HS-27A (cell line): ENCODE measurements around the gene STARD5.
A peak's percentile ranks its signal among the peaks of the same experiment; 100 is the strongest.
"Not testable (repeated sequence)": the region's sequence is repeated elsewhere in the genome, so short reads cannot be mapped to it uniquely, and the experiment has no call there.

Experiments used
- DNase-seq: peaks from one replicate; pipeline ENCODE4 v3.0.0-alpha.2; 2012; ENCODE audit warnings: low read depth, missing footprints

Gene STARD5, protein sequence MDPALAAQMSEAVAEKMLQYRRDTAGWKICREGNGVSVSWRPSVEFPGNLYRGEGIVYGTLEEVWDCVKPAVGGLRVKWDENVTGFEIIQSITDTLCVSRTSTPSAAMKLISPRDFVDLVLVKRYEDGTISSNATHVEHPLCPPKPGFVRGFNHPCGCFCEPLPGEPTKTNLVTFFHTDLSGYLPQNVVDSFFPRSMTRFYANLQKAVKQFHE

DNA sequence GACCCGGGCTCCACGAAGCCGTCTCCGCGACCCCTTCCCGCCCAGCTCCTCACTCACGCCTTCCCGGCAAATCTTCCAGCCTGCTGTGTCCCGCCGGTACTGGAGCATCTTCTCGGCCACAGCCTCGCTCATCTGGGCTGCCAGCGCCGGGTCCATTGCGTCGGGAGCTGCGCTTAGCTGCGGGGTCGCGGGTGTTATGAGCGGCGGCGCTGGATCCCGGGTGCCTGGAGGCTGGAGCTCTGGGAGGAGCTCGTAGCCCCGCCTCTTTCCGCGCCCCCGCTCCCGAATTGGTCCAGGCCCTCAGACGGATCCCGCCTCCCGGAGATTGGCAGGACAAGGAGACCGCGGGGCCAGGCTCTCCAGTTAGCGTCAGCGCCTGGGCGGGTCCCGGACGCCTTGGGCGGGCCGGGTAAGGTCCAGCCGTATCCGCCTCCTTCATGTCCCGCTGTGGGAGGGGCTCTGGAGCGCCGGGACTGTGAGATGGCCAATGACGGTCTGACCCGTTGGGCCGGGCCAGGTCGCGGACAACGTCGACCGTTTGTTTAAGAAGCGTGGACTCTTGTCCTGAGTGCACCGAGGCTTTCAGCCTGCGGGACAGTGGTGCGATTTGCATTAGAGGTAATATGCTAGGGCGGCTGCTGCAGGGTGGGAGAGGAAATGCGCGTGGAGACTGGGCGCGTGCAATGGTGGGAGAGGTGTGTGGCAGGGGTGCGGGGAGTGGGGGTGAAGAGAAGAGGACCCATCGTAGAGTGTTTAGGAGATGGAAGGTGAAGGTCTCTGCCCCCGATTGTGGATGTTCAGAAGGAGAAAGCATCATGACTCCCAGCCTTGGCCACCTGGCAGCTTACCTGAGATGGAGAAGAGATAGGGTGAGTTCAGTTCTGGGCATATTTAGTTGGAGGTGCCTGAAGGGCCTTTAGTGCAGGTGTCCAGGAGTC lies at the start of gene STARD5:
STARD5 (minus strand) TSS at position 198 of the 938 bp plus-strand sequence; CDS start at position 156, 42 bp downstream.
- peak; percentile 98 for DNase-seq

DNA sequence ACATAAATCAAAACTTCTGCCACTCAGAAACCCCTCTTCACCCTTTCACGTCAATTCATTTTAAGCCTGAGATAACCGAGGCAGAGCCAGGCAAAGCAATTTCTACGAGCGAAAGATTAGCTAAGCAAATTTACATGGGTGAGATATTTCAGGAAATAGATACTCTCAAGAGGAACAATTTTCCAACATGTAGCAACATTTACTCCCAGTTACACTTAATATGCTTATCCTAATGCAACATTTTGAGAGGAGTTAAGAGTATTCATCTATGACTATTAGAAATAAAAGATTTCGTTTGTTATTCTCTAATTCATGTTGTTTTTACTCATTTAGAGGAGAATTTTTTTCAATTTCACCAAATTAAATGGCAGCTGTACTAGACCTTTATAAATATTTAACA lies 49.2 kb upstream of the STARD5 start:
- DNase-seq, result no peak

DNA sequence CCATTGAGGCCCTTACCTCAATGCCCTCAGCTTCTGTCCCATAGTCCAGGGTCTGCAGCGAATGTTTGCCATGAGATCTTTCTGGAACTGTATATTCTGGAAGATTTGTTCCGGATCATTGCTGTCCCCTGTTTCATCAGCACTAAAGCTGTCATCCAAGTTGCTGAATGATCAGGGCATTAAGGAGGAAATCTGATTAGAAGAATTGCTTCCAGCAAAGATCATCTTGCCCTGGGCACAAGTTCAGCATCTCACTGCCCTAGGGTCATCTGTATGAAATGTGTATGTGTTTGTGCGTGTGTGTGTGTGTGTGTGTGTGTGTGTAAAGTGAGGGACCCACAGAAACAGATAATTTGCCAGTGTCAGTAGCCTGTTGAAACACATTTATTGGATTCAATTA lies 48.6 kb upstream of the STARD5 start:
- DNase-seq, result no peak

DNA sequence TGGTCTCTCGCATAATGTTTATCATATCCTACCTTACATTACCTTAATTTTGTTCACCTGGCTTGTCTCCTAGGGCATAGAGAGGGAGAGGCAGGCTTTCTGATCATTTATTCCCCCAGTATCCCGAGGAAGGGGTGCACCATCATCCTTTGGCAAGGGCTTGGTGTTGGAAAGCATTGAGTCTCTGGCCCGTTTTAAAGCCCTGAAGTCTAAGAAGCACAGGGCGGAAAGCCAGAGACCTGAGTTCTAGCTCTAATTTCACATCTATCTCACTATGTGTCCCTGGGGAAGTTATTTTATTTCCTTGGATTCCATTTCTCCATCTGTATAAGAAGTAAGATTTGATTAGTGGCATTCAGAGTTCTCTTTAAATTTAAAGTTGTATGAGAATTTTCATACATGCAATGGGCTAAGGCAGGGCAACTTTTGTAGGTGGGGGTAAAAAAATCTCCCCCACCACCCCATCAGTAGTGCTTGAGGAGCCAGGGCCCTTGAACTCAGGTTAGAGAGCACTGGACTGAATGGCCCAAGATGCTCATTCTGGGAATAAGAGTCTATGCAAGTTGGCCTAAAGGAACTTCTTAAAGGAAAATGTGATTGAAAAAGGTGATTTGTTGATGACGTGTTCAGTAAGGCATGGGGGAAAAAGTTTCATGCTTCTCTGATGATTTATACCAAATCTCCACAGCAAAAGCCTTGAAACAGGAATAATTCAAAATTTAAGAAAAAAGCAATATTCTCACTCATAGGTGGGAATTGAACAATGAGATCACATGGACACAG lies 40.0 kb upstream of the STARD5 start:
- no peak for DNase-seq

DNA sequence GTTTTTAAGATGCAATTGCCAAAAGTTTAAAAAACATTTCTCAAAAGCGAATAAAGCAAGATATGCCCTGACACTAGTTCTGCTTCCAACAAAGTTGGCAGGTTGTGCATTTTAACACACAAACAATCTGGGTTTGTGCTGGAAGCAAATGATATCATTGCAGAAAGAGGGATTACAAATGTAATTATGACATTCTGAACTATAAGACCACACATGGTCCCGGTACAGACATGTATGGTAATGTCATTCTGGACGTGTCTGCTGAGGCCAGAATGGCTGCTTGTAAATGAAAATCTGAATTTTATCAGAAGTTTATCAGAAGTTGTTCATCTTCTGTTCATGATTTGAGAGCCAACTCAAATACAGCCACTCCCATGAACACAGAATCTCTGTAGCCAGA lies 39.3 kb upstream of the STARD5 start:
- no peak for DNase-seq

DNA sequence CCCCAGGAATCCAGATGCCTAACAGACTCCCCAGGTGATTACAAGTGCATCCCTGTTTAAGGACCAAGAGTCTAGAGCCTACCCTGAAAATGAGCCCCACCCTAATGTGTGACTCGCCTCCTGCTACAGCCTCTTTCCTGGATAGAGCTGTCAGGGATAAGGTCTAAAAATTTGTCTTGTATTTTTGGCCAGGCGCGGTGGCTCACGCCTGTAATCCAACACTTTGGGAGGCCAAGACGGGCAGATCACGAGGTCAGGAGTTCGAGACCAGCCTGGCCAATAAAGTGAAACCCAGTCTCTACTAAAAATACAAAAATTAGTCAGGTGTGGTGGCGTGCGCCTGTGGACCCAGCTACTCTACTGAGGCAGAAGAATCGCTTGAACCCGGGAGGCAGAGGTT lies 38.8 kb upstream of the STARD5 start:
- no peak for DNase-seq

DNA sequence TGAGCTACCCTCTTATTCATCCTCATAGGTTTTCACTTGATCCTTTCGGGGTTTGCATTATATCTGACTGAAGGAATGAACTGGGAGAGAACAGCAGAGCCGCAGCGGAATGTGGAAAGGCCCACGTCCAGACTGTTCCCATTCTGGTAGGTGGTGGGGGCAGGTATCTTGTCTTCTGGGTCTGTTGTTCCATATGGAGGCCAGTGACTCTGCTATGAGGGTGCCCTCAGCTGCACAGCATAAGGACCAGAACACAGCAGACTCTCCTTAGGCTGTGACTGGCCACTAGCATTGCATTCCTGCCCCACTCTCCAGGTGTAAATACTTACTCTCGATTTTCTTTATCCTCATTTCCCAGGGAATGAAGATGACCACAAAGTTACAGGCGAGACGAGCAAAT lies 38.0 kb upstream of the STARD5 start:
- no peak for DNase-seq

DNA sequence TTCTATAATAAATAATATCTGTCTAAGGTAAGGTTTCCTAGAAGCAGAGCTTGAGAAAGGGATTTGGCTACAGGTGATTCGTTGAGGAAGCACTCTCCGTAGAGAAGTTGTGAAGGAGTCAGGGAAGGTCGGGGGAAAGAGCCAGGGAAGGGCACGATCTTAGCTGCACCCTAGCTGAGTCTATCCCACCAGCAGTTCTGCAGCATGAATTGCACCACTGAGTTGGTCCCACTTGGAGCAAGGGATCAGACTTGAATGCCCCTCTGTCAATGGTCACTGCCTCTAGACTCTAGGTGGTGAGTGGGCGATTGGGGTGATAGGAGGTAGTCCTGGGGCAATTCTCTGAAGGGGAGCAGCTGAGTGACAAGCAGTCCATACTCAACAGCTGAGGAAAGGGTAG lies 36.5 kb upstream of the STARD5 start:
- DNase-seq, result no peak

DNA sequence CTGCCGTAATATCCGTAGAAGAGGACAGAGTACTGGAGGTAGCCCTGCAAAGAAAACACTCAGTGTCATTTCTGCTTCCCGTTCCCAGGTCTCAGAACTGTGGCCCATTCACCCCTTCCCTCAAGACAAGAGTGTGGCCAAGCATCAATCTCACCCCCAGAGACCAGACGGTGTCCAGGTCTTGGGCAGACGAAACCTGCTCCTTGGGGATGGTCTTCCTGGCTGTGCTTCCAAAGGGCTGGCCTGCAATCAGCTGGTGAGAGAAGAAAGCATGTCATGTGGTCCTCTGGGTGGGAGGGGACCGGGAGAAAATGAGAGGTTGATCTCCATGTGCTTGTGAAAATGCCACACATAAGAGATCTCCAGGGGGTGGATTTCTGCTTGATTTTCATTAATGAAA lies 34.3 kb upstream of the STARD5 start:
- no peak for DNase-seq

DNA sequence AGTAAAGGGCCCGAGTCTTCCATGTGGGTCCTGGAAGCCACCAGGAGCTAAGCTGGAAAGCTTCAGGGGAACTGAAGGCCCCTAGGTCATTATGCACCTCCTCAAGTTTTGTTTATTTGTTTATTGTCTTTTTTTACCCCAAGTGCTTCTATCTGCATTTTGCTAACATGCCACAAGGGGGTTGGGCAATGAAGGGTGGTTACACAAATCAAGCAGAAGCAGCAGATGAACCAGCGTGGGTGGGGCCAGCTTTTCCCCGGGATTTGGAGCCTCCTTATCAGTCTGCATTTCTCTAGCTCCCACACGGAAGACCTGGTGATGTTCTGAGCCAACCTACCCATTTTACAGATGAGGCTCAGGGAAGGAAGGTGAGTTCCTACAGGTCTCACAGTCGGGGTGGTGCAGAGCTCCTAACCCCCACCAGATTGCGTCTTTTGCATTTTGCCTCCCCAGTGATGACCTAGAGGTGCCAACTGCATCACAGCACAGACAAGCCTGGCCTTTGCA lies 33.3 kb upstream of the STARD5 start:
- DNase-seq, result no peak

DNA sequence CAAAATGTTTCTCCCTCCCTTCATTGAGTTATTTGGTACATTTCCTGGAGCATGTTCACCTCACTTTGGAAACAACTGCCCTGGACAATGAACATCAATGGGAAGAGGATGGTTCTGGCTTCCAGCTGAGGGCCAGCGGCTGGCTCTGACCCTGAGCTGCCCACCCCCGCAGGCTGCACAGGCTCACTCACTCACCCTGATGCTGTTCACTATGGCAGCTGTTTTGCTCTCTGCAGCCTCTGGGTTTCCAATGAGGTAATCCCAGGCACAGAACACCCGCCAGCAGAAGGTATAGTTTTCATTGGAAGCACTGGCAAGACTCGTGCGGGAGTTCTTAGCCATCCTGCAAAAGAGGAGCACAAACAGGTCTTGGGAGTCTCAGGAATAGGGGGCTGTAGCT lies 32.3 kb upstream of the STARD5 start:
- DNase-seq, result no peak

DNA sequence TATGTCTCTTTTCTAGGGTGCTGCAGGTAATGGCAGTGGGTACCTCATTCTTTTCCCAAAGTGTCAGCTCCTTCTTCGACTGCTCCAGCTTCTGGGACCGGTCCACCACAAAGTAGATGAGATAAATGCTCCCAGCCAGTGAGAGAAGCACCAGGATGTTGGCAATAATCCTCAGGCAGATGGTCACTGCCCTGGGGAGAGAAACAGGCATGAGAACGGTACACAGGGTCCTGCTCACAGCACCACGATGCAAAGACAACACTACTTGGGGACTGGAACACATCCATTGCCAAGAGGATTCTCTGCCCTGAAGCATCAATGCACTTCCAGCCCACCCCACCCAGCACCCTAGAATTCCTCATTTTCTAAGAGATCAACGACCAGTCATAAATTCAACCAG lies 27.7 kb upstream of the STARD5 start:
- no peak for DNase-seq

DNA sequence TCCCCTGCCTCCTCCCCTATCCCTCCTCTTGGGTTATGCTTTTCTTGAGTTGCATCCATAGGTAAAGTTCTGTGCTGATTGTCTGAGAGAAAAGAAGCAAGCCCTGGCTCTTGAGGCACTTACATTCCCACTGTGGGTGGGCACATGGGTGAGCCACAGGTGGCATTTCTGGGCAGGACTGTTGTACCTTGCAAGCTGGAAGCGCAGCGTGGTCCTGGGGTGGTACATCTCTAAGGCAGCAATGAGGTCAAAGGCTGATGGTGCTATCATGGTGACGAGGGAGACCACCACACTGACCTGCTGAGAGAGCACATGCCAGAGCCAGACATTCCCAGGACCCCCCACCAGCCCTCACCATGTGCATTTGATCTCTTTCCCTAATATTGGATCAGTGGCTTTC lies 25.3 kb upstream of the STARD5 start:
- DNase-seq, result no peak

DNA sequence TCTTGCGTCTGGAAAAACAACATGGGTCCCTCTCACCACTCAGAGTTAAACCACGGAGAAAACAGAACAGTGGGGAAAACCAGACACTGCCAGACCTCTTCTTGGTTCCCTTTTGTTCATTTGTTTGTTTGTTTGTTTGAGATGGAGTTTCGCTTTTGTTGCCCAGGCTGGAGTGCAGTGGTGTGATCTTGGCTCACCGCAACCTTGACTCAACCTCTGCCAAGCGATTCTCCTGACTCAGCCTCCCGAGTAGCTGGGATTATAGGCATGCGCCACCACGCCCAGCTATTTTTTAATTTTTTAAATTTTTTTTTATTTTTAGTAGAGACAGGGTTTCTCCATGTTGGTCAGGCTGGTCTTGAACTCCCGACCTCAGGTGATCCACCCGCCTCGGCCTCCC lies 24.8 kb upstream of the STARD5 start:
- not testable (repeated sequence) for DNase-seq

DNA sequence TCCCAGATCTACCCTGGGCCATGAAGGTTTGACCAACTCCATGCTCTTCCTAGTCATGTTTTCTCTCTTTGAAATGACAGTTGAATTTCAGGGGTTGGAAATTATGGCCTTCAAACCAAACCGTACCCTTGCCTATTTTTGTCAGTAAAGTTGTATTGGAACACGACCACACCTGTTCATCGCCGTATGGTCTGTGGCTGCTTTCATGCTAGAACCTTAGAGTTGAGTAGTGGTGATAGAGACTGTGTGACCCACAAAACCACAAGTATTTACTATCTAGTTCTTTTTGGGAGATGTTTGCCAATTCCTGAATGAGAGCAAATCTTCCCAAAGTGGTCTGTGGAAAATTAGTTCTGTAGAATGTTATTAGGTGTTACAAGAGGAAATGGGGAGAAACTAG lies 24.0 kb upstream of the STARD5 start:
- DNase-seq, result no peak

DNA sequence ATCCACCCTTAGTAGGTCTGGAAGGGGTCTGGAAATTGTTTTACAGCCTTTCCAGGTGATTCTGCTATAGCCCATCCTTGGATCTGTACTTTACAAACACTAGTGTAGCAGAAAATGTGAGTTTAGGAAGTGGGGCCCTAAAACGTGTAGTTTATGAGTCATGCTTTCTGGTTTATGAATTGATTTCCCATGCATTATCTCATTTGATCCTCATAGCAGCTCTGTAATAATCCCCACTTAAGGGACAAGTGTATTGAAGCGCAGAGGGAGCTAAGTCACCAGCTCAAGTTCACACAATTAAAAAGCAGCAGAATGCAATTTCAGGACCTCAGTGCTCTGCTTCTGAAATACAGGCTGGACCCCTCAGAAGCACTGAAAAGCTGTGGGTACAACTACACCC lies 22.7 kb upstream of the STARD5 start:
- no peak for DNase-seq

DNA sequence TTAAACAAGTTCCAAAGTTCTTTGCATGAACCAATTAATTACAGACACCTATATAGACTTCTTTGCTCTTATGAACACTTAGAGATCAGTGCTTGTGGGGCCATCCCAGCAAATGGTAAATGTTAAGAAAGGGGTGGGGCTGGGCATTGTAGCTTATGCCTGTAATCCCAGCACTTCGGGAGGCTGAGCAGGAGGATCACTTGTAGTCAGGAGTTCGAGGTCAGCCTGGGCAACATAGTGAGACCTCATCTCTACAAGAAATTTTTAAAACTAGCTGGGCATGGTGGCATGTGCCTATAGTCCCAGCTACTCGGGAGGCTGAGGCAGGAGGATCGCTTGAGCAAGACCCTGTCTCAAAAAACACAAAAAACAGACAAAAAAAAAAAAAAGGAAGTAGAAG lies 19.4 kb upstream of the STARD5 start:
- no peak for DNase-seq

DNA sequence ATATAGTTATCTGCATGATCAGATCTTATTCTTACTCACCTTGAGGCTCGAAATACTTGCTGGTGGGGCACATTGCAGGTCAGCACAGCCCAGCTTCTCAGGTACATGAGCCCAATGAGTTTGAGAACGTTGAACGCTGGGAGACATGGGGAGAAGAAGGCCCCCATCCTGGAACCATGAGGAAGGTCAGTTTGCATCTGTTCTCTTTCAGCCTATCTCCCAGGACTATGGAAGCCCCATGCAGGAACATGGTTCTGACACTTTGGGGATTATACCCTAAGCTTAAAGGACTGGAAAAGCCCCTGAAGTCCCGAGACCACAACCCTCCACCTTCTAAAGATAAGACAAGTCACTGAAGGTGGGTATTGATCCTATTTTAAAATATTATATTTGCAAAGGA lies 17.4 kb upstream of the STARD5 start:
- no peak for DNase-seq

DNA sequence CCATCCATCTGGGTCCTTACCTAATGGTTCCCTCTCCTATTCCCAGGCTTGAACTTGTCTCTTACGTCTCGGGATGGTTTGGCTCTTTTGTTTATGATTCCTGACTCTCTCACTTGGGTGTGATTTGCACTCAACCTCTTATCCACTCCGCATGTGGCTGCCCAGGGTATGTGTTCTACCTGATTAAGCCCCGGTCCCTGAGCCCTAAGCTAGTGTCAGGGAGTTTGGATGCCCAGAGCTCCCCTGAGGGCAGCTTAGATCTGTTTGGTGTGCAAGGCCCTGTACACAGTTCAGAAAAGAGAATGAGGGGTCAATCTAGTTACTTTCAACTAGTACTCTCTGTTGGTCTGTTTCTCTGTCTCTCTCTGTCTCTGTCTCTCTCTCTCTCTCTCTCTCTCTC lies 15.9 kb upstream of the STARD5 start:
- DNase-seq, result no peak

DNA sequence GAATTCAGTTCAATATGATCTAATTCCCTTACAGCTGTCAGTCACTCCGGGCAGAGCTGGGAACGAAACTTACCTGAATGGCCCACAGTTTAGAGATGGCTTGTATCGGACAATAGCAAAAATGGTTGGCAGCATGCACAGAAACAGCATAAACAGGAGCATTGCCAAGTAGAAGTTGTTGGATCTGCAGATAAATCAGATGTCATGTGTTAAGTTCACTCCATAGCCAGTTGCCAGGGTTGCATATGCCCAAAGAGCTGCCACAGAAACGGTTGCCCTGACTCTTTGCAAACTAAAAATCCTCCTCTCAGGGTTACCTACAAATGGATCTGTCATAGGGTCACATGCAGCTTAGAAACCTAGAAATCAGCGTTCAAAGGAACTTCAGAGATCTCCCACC lies 15.4 kb upstream of the STARD5 start:
- no peak for DNase-seq

DNA sequence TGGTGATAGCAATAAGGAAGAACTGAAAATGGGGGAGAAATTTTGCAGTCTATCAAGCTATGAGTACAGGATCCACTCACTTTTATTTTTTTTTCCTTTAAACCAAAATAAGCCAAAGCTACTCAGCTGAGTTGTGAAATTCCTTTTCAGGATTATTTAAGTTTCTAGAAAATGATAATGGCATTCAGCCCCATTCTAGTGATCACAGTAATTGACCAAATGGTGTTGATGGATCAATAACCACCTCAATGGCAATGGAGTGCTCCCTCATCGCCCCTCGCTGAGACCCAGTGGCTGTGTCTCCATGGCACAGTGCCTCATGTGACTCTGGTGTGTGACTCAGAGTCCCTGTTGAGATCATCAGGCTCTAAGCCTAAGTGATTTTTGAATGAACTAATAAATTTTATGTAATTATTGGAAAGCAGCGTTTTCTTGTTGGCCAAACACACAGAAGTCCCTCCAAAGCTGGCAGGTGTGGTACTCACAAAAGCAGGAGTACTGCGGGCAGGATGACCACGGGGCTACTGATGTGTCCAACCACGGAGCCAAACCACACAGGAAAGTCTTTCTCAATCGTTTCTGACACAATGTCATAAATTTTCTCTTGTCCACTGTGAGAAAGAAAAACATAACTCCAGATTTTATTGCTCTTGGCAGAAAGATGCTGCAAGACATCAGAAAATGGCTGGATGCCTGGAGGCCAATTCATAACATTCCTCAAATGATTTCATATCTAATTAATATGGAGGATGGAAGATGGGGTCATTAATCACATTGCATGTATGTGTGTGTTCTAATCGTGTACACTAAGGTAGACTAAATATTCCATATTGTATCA lies 14.4 kb upstream of the STARD5 start:
- DNase-seq, result peak; percentile 86

DNA sequence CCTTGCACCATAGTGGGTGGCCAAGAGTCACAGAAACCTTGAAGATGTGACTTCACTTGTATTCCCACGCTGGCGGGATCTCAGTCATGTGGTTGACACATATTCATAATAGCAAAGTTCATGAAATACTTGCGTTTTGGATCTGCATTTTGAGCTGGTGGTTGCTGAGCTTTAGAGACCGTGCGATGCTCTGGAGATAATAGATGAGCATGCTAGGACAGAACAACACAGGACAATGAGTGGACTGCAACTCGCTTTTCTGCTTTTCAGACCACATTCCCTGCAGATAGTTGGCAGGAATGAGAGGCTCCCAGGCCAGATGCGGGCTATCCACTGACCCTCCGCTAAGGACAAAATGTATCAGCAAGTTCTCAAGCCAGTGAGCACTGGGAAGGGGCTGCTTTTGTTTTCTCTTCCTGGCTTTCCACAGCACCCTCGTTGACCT lies 13.8 kb upstream of the STARD5 start:
- no peak for DNase-seq
